ENCODE data around the gene SNORC. TPM values are rescaled to one million over a fixed set of nuclear protein-coding genes. Genes with fewer than 3 reads are reported as not detected.

The SNORC gene
- total and polyA plus RNA-seq, 2 of the 4 experiments (the other 2 are of a cell fraction) = under 0.01 to 0.67 TPM

GRCh38 chr2:232857158-232857563 is 12.9 kb upstream of the SNORC start:
- H3K4me2 ChIP-seq (ENCODE audit: low read depth, low read length) = no peak overlapping the region
- ATAC-seq (ENCODE audit: low read depth) = no peak; the same call in 1 of the 2 replicates
- in situ Hi-C loops (cut with MboI; ENCODE audit: low sequenced_read_pairs) (loop anchor here (10.0 kb wide), 1 partner anchor 198 kb away; no protein-coding TSS in a partner anchor), intact Hi-C loops (cut with micrococcal nuclease) (no loop called here), dilution Hi-C loops (cut with HindIII; ENCODE audit: low sequenced_read_pairs, unreplicated experiment) (no loop called here)
- no peaks in the 10 kb centered on the region for H3K27me3 ChIP-seq (ENCODE audit: control insufficient read depth, insufficient read depth, low read length)
- no peaks in the 10 kb centered on the region; the same call in 1 of the 2 replicates for H3K9me3 ChIP-seq (ENCODE audit: control insufficient read depth, insufficient read depth, low read length)
- H3K4me3 ChIP-seq (ENCODE audit: insufficient read depth, low read depth, low read length) = no peak overlapping the region
- H3K36me3 ChIP-seq (ENCODE audit: control insufficient read depth, insufficient read depth, low read length) = peaks cover 31% of the 10 kb centered on the region
- peak overlapping the region; percentile 51; the same call in 1 of the 2 replicates for H2AK5ac ChIP-seq (ENCODE audit: low read depth, low read length)
- ChIA-PET POLR2A (ENCODE audit: unreplicated experiment) (no interaction called here), CTCF (interaction anchor here (0.6 kb wide), 1 partner anchor 137 kb away, joined by 4 read pairs; no protein-coding TSS in a partner anchor)
- H3K4me1 ChIP-seq (ENCODE audit: control insufficient read depth, insufficient read depth, low read length) = peaks cover 8% of the 10 kb centered on the region
- no peak overlapping the region for H4K8ac ChIP-seq (ENCODE audit: low read depth in 2 of 2, low read length in 2 of 2)
- H2BK120ac ChIP-seq (ENCODE audit: low read depth, low read length) = peak overlapping the region; percentile 53
- H4K91ac ChIP-seq (ENCODE audit: insufficient read depth, low read depth, low read length) = no peak overlapping the region; the same call in 1 of the 2 replicates
- peaks cover 0 to 19% of the 10 kb centered on the region in 2 experiments; a peak in 2 of 4 replicates for H3K79me1 ChIP-seq (ENCODE audit: low read depth in 1 of 2, low read length in 2 of 2)
- no peak overlapping the region for H4K5ac ChIP-seq (ENCODE audit: low read depth, low read length)
- H3K9ac ChIP-seq (ENCODE audit: low read depth, low read length) = no peak overlapping the region
- BruUV-seq (replicated peaks) = TSS peak; percentile 71
- no peak overlapping the region for H3K27ac ChIP-seq (ENCODE audit: insufficient read depth, low read length)
- H3K4ac ChIP-seq (ENCODE audit: low read depth, low read length) = no peak overlapping the region
- H3K14ac ChIP-seq (replicated peaks; ENCODE audit: low read depth, low read length) = no peak overlapping the region
- H3K23ac ChIP-seq (ENCODE audit: low read depth, low read length) = no peak overlapping the region
- no peak overlapping the region for H3K56ac ChIP-seq (ENCODE audit: extremely low read depth, insufficient read depth, low read length)
- no peak overlapping the region for H2BK5ac ChIP-seq (ENCODE audit: low read depth, low read length, poor library complexity, severe bottlenecking)
- H3K18ac ChIP-seq (ENCODE audit: low read depth, low read length) = no peak overlapping the region; the same call in 1 of the 2 replicates
- H2BK20ac ChIP-seq (ENCODE audit: low read depth, low read length) = no peak overlapping the region
- no peak overlapping the region for H2AFZ ChIP-seq (replicated peaks; ENCODE audit: low read length, poor library complexity)
- H2AK9ac ChIP-seq (replicated peaks; ENCODE audit: low read depth, low read length, poor library complexity) = no peak overlapping the region
- no peak overlapping the region for H2BK15ac ChIP-seq (ENCODE audit: low read depth, low read length)
- peaks cover 13% of the 10 kb centered on the region; the same call in 1 of the 2 replicates for H3K9me1 ChIP-seq (ENCODE audit: insufficient read depth, low read length)
- DNase-seq = peak; percentile 54
- TF ChIP-seq CEBPB (IDR thresholded peaks at IDR 0.05; ENCODE audit: low read depth, low read length) (peak; percentile 78), FOS (IDR thresholded peaks at IDR 0.05; ENCODE audit: low read depth, low read length) (no peak)
- peaks cover 7% of the 10 kb centered on the region; the same call in 1 of the 2 replicates for H4K20me1 ChIP-seq (ENCODE audit: insufficient read depth, low read length)
- no CpG with 5 or more reads among the region's 4 CpGs for whole genome bisulfite sequencing, 2 experiments (ENCODE audit: extremely low coverage in 2 of 2, insufficient read length in 1 of 2)
